PFSK-1 (cell line): Measurements from ENCODE around the gene CASZ1.

Experiments used
- FOXP2 ChIP-seq: optimal IDR thresholded peaks from 2 replicates; pipeline ENCODE3; 2011; ENCODE audit warnings: borderline replicate concordance, control low read depth, inconsistent platforms; ENCODE audit not compliant: insufficient read depth; ENCODE audit errors: extremely low read length, extremely low read depth
- POLR2AphosphoS5 ChIP-seq: IDR thresholded peaks from 2 replicates; pipeline ENCODE4 v1.6.1; 2012; ENCODE audit warnings: low read depth, mild to moderate bottlenecking, control low read depth, low read length, moderate library complexity
- SIN3A ChIP-seq: IDR thresholded peaks from 2 replicates; pipeline ENCODE4 v1.6.1; 2012; ENCODE audit warnings: mild to moderate bottlenecking, low read length, moderate library complexity, borderline replicate concordance; ENCODE audit not compliant: insufficient read depth
- TAF1 ChIP-seq: IDR thresholded peaks from 2 replicates; pipeline ENCODE4 v1.6.1; 2012; ENCODE audit warnings: low read length, control low read depth, borderline replicate concordance; ENCODE audit not compliant: insufficient read depth
- TF ChIP-seq, protein P1 (sequence below), 2 experiments: IDR thresholded peaks; 2 replicates each; pipeline versions ENCODE4 v1.6.1 to v1.8.0; 2011 to 2012; ENCODE audit warnings: low read depth in 2 of 2, low read length in 2 of 2, control low read depth in 1 of 2, inconsistent platforms in 1 of 2, mild to moderate bottlenecking in 1 of 2, moderate library complexity in 1 of 2; ENCODE audit not compliant: insufficient read depth in 1 of 2

Gene CASZ1

DNA sequence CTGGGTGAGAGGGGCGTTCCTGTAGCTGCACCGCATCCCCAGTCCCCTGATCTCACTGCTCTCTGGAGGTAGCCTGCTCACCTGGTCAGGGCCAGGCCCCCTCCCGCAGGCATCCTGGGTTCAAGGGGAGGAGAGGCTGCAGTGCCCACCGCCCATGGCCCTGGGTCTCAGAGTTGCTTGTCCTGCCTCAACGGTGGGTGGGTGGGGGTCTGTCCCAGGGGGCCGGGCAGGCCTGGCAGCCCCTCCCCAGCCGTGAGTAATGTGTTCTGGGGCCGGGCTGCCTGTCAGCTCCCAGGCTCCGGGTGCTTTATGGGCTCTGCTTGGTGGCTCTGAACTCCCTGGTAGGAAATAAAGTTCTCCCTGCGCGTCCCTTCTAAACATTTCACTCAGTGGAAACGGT lies 126.9 kb downstream of the CASZ1 start:
- no peak for TF ChIP-seq POLR2AphosphoS5
- TF ChIP-seq TAF1, result no peak
- no peak for TF ChIP-seq SIN3A
- TF ChIP-seq FOXP2, result no peak
- TF ChIP-seq, protein P1, sequence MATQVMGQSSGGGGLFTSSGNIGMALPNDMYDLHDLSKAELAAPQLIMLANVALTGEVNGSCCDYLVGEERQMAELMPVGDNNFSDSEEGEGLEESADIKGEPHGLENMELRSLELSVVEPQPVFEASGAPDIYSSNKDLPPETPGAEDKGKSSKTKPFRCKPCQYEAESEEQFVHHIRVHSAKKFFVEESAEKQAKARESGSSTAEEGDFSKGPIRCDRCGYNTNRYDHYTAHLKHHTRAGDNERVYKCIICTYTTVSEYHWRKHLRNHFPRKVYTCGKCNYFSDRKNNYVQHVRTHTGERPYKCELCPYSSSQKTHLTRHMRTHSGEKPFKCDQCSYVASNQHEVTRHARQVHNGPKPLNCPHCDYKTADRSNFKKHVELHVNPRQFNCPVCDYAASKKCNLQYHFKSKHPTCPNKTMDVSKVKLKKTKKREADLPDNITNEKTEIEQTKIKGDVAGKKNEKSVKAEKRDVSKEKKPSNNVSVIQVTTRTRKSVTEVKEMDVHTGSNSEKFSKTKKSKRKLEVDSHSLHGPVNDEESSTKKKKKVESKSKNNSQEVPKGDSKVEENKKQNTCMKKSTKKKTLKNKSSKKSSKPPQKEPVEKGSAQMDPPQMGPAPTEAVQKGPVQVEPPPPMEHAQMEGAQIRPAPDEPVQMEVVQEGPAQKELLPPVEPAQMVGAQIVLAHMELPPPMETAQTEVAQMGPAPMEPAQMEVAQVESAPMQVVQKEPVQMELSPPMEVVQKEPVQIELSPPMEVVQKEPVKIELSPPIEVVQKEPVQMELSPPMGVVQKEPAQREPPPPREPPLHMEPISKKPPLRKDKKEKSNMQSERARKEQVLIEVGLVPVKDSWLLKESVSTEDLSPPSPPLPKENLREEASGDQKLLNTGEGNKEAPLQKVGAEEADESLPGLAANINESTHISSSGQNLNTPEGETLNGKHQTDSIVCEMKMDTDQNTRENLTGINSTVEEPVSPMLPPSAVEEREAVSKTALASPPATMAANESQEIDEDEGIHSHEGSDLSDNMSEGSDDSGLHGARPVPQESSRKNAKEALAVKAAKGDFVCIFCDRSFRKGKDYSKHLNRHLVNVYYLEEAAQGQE (IDR thresholded peaks at IDR 0.05; ENCODE audit: insufficient read depth in 1 of 2, low read depth in 2 of 2, low read length in 2 of 2), result no peak

DNA sequence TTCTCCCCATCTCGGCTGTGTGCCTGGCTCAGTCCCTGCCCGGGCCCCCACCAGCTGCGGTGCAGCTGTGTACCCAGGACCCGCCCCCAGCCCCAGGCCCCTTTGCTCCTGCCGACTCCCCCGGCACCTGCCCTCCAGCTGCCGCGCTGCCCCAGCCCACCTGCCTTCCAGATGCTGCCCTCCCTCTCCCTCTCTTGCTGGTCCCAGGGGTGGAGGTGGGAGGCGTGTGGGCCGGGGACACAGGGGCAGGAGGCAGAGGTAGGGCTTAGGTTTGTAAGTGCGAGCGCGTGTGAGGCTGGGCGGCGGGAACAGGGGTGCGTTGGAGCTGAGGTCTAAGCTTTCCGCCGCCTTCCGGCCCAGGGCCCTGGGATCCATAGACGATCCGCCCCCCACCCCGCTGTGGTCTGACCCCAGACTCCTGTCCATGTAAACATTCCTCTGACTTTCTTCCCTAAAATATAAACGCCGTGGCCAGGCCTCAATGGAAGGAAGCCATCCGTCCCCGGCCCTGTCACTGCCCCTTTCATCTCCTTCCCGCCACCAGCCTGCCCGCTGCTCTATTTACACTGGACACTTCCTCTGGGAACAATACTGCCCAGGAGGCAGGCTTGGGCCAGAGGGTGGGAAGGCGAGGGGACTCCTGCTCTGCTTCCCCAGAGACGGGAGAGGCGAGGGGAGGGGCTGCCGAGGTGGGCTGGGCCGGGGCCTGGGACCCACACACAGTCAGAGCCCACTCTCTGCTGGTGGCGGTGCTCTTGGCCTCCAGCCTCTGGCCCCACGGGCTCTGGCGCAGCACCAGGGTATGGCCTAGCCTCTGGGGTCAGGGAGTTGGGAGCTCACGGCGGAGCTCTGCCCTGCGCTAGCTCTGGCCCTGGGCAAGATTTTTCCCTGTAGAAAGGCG lies 128.3 kb downstream of the CASZ1 start:
- TF ChIP-seq SIN3A (no peak), FOXP2 (no peak), TAF1 (no peak), POLR2AphosphoS5 (no peak)
- TF ChIP-seq, protein P1 (IDR thresholded peaks at IDR 0.05; ENCODE audit: insufficient read depth in 1 of 2, low read depth in 2 of 2, low read length in 2 of 2), result no peak

DNA sequence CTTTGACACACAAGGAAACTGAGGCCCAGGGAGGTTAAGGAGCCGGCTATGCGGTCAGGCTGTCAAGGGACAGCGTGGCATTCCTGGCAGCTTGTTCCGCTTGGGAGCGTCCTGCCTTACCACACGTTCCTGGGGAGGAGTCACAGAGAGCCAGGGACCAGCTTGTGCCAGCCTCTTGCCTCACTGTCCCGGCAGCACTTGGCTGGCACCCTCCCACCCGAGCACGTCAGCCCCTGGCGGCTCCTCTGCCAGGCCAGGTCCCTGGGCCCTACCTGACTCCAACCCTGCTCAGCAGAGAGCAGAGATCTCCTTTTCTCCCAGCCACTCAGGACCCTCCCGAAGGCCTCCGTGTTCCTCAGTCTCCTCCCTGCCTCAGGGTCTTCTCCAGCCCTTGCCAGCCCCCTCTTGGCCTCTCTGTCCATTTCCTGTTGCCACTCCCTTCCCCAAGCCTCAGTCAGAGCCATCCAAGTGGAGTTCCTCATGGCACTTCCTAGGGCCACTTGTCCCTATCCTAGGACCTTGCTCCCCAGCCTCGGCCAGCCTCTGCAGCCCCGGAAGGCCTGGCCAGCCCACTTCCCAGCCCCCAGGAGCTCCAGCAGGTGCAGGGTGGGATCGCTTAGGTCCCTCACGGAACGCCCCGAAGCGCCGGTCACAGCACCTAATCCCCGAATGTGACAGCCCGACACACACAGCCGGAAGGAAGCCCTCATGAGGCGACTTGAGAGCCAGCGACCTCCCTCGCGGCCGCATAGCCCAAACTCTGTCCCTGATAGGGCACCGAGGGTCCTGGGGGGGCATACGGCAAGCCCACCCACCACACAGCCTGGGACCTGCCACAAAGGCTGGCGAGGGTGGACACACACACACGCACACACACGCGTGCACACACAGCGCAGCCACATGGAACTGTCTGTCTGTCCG lies 130.3 kb downstream of the CASZ1 start:
- TF ChIP-seq POLR2AphosphoS5 (no peak), TAF1 (no peak), FOXP2 (no peak), SIN3A (no peak)
- TF ChIP-seq, protein P1 (IDR thresholded peaks at IDR 0.05; ENCODE audit: insufficient read depth in 1 of 2, low read depth in 2 of 2, low read length in 2 of 2), result no peak

DNA sequence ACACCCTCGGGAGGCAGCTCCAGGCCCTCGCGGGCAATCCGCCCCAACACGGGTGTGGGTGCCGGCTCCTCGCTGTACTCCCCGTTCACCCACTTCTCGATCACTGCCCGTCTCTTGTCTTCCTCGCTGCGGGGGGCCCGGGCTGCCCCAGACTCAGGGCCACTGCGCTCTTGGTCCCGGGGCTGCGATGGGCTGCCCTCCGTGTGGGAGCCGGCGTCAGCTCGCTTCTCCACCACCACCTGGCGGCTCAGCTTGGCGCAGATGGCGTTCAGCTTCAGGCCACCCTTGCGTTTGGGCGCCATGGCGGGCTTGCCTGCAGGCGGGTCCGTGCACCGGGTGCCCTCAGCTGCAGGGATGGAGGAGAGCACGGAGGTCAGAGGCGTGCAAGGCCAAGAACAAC lies 131.2 kb downstream of the CASZ1 start:
- TF ChIP-seq, protein P1 (IDR thresholded peaks at IDR 0.05; ENCODE audit: insufficient read depth in 1 of 2, low read depth in 2 of 2, low read length in 2 of 2), result no peak
- no peak for TF ChIP-seq TAF1
- TF ChIP-seq FOXP2, result no peak
- no peak for TF ChIP-seq POLR2AphosphoS5
- no peak for TF ChIP-seq SIN3A
